WTC11 (cell line): ENCODE results near the gene MSX1. TPM values are rescaled to one million over a fixed set of nuclear protein-coding genes. Genes with fewer than 3 reads are reported as not detected.

Source experiments
- ATAC-seq: fragments of 200-7000 bp; cut with Tn5 transposase; 2 replicates; pipeline ENCODE4 v1.10.0; 2021; ENCODE audit warnings: mild to moderate bottlenecking, moderate library complexity
- CTCF ChIA-PET: fragments of 300-600 bp; sonication (Branson Sonifier 250); formaldehyde crosslinking; loops from one replicate; lab custom pipeline; 2021; ENCODE audit warnings: antibody characterized with exemption; lab: Charles Lee
- POLR2A ChIA-PET: fragments of 350-600 bp; sonication (Branson Sonifier 250); formaldehyde crosslinking; loops from one replicate; lab custom pipeline; 2021; ENCODE audit warnings: antibody characterized with exemption; lab: Charles Lee
- DNase-seq: peaks from one replicate; pipeline ENCODE4 v3.0.0; 2021; ENCODE audit warnings: low spot score
- H3K27ac Mint-ChIP-seq: 2 replicates; pipeline ENCODE4 v1.8.0; 2021; ENCODE audit warnings: mixed read lengths
- H3K27me3 Mint-ChIP-seq: 2 replicates; pipeline ENCODE4 v1.8.0; 2021; ENCODE audit warnings: low read depth, mild to moderate bottlenecking, moderate library complexity, mixed read lengths
- H3K36me3 Mint-ChIP-seq: 2 replicates; pipeline ENCODE4 v1.8.0; 2021; ENCODE audit warnings: mixed read lengths
- H3K4me1 Mint-ChIP-seq: 2 replicates; pipeline ENCODE4 v1.8.0; 2022; ENCODE audit warnings: mixed read lengths
- H3K4me3 Mint-ChIP-seq: 2 replicates; pipeline ENCODE4 v1.8.0; 2021; ENCODE audit warnings: mild to moderate bottlenecking, moderate library complexity, mixed read lengths
- H3K9me3 Mint-ChIP-seq: 2 replicates; pipeline ENCODE4 v1.8.0; 2021; ENCODE audit warnings: mixed read lengths
- CDX4 ChIP-seq: fragments of 250-450 bp; sonication (Bioruptor Pico); IDR thresholded peaks from 2 replicates; pipeline ENCODE4 v1.9.0; 2021; ENCODE audit warnings: moderate library complexity, mild to moderate bottlenecking, inconsistent platforms, borderline replicate concordance
- E2F5 ChIP-seq: sonication (generic); formaldehyde crosslinking; IDR thresholded peaks from 2 replicates; pipeline ENCODE4 v1.8.1; 2022; ENCODE audit warnings: mild to moderate bottlenecking, moderate library complexity, missing genetic modification reagents
- EMX1 ChIP-seq: fragments of 250-450 bp; sonication (Bioruptor Pico); IDR thresholded peaks from 2 replicates; pipeline ENCODE4 v1.8.0; 2021; ENCODE audit warnings: mild to moderate bottlenecking
- FOXJ3 ChIP-seq: sonication (generic); formaldehyde crosslinking; IDR thresholded peaks from 2 replicates; pipeline ENCODE4 v1.9.0; 2021; ENCODE audit warnings: missing genetic modification reagents, mild to moderate bottlenecking, borderline replicate concordance
- FOXP1 ChIP-seq: sonication (generic); formaldehyde crosslinking; IDR thresholded peaks from 2 replicates; pipeline ENCODE4 v1.8.0; 2022; ENCODE audit warnings: missing genetic modification reagents, mild to moderate bottlenecking, moderate library complexity, borderline replicate concordance
- IRF1 ChIP-seq: sonication (generic); formaldehyde crosslinking; IDR thresholded peaks from 2 replicates; pipeline ENCODE4 v1.8.0; 2023; ENCODE audit warnings: missing genetic modification reagents
- JUN ChIP-seq: sonication (generic); formaldehyde crosslinking; IDR thresholded peaks from 2 replicates; pipeline ENCODE4 v1.8.0; 2023; ENCODE audit warnings: mild to moderate bottlenecking, missing genetic modification reagents
- KAT7 ChIP-seq: sonication (generic); formaldehyde crosslinking; IDR thresholded peaks from 2 replicates; pipeline ENCODE4 v1.8.1; 2023; ENCODE audit warnings: missing genetic modification reagents, mild to moderate bottlenecking, borderline replicate concordance
- NR3C1 ChIP-seq: sonication (generic); formaldehyde crosslinking; conservative IDR thresholded peaks from 2 replicates; pipeline ENCODE4 v1.8.1; 2023; ENCODE audit warnings: low read depth, mild to moderate bottlenecking, missing genetic modification reagents
- PRDM15 ChIP-seq: sonication (generic); formaldehyde crosslinking; IDR thresholded peaks from 2 replicates; pipeline ENCODE4 v1.8.0; 2022; ENCODE audit warnings: missing genetic modification reagents
- STAT6 ChIP-seq: sonication (generic); formaldehyde crosslinking; conservative IDR thresholded peaks from 2 replicates; pipeline ENCODE4 v1.8.1; 2023; ENCODE audit warnings: mild to moderate bottlenecking, low read depth, missing genetic modification reagents, moderate library complexity
- ZBTB21 ChIP-seq: sonication (generic); formaldehyde crosslinking; IDR thresholded peaks from 2 replicates; pipeline ENCODE4 v1.8.1; 2023; ENCODE audit warnings: mild to moderate bottlenecking, missing genetic modification reagents, borderline replicate concordance
- ZNF396 ChIP-seq: fragments of 250-450 bp; sonication (Bioruptor Pico); IDR thresholded peaks from 2 replicates; pipeline ENCODE4 v1.8.0; 2021; ENCODE audit warnings: mild to moderate bottlenecking, moderate library complexity, borderline replicate concordance
- total RNA-seq: library from RNA; stranded (reverse); gene quantifications from 3 replicates; pipeline ENCODE4 v1.2.3, GENCODE V29; 2021

The MSX1 gene
- total RNA-seq, 1 experiment from 2014 or later: 0.28 TPM

GRCh38 chr4:4838051-4838935, 21.2 kb upstream of the MSX1 start:
- H3K4me3 Mint-ChIP-seq: no peak overlapping the region
- H3K27me3 Mint-ChIP-seq: peaks cover 75% of the 10 kb centered on the region
- no peak for DNase-seq
- no peaks in the 10 kb centered on the region; the same call in 1 of the 2 replicates for H3K36me3 Mint-ChIP-seq
- H3K4me1 Mint-ChIP-seq: peaks cover 10% of the 10 kb centered on the region
- ATAC-seq: peak; percentile 63
- H3K27ac Mint-ChIP-seq: no peak overlapping the region
- ChIA-PET POLR2A (interaction anchor here (0.8 kb wide), 1 partner anchor 43 kb away, joined by 5 read pairs; no protein-coding TSS in a partner anchor), CTCF (interaction anchor here (0.5 to 1.7 kb wide), 5 partner anchors 15 to 495 kb away, joined by 3 to 8 read pairs (median 3); no protein-coding TSS in a partner anchor)
- H3K9me3 Mint-ChIP-seq: peaks cover 20% of the 10 kb centered on the region
- TF ChIP-seq KAT7 (CRISPR knock-in tag) (no peak), CDX4 (CRISPR knock-in tag) (no peak), FOXJ3 (CRISPR knock-in tag) (no peak), EMX1 (CRISPR knock-in tag) (no peak), ZNF396 (no peak), ZBTB21 (CRISPR knock-in tag) (no peak), NR3C1 (CRISPR knock-in tag) (no peak)

GRCh38 chr4:4838936-4839810, 20.3 kb upstream of the MSX1 start:
- Mint-ChIP-seq H3K4me1 (peaks cover 10% of the 10 kb centered on the region), H3K27me3 (peaks cover 80% of the 10 kb centered on the region), H3K36me3 (no peaks in the 10 kb centered on the region; the same call in 1 of the 2 replicates), H3K27ac (no peak overlapping the region), H3K9me3 (peaks cover 18% of the 10 kb centered on the region), H3K4me3 (no peak overlapping the region)
- DNase-seq: no peak
- CTCF ChIA-PET: interaction anchor here (1.2 to 1.7 kb wide), 2 partner anchors 14 to 63 kb away, joined by 3 to 8 read pairs; no protein-coding TSS in a partner anchor
- no peak for ATAC-seq
- POLR2A ChIA-PET: interaction anchor here (0.6 to 0.9 kb wide), 3 partner anchors 44 to 298 kb away, joined by 3 to 5 read pairs (median 4); no protein-coding TSS in a partner anchor
- TF ChIP-seq IRF1 (CRISPR knock-in tag) (no peak), E2F5 (CRISPR knock-in tag) (no peak), FOXP1 (CRISPR knock-in tag) (no peak), JUN (CRISPR knock-in tag) (no peak), PRDM15 (CRISPR knock-in tag) (peak; percentile 86), STAT6 (no peak)
